Skeletal muscle tissue (tissue), 4 donors: ENCODE measurements around the gene DNAH2. TPM values are rescaled to one million over a fixed set of nuclear protein-coding genes. Genes with fewer than 3 reads are reported as not detected.

ENCODE experiments used
- H3K27ac ChIP-seq: one replicate; pipeline ENCODE4 v1.7.0; 2013; ENCODE audit warnings: mild to moderate bottlenecking, low read depth, low read length, inconsistent platforms
- H3K27me3 ChIP-seq, 3 donors: one replicate each; pipeline ENCODE4 v1.7.0; 2013; ENCODE audit warnings: low read length in 3 of 3; ENCODE audit not compliant: control insufficient read depth in 3 of 3, insufficient read depth in 3 of 3
- H3K36me3 ChIP-seq, 3 donors: one replicate each; pipeline ENCODE4 v1.7.0; 2013; ENCODE audit warnings: low read length in 3 of 3; ENCODE audit not compliant: control insufficient read depth in 3 of 3, insufficient read depth in 3 of 3
- H3K4me1 ChIP-seq, 3 donors: one replicate each; pipeline ENCODE4 v1.7.0; 2013; ENCODE audit warnings: low read length in 3 of 3, mild to moderate bottlenecking in 3 of 3; ENCODE audit not compliant: control insufficient read depth in 3 of 3, insufficient read depth in 3 of 3
- H3K4me3 ChIP-seq, 3 donors: one replicate each; pipeline ENCODE4 v1.7.0; 2013; ENCODE audit warnings: low read length in 3 of 3
- H3K9ac ChIP-seq, 3 donors: one replicate each; pipeline ENCODE4 v1.7.0; 2013; ENCODE audit warnings: low read length in 3 of 3, mild to moderate bottlenecking in 3 of 3, moderate library complexity in 2 of 3, low read depth in 1 of 3
- H3K9me3 ChIP-seq, 3 donors: one replicate each; pipeline ENCODE4 v1.7.0; 2013; ENCODE audit warnings: low read length in 3 of 3; ENCODE audit not compliant: control insufficient read depth in 3 of 3
- total RNA-seq: library from RNA; depleted of rRNA; stranded (reverse); fragments of >200 nt; gene quantifications from one replicate; pipeline ENCODE4 v1.2.3, GENCODE V29; 2014
- donor health status: Osteomylitis.

The DNAH2 gene
- total RNA-seq, 1 donor from 2014 or later: 0.52 TPM

DNA sequence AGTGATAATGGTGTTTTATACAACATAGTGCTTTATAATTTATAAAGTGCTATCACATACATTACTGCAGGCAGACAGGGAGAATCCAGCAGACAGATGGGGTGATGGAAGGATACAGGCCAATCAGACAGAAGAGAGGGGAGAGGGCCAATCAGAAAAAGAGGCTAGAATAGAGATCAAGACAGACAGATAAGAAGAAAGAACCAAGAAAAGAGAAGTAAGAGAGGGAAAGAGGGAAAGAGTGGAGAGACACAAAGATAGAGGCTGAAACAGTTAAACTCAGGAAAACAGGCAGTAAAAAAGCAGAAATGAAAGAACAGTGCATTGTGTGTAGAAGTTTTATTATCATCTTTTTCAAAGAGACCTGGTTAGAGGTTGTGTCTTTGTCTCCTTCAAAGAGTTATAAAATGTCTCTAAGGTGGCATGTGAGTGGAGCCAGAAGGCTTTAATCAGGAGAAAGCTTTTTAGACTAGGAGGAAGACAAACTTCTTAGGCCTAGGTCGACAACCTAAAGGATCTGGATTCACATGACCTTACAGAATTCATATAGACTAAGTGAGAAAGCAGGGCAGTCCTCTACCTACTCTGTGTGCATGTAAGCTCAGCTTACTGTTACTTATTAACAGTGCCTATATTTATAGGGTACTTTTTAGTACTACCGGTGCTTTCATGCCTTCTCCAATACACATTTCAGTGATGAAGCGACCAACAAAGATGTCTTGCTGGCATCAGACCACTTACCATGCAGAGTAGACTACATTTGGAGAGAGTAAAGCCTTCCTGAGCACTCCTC, 162.7 kb downstream of the DNAH2 start:
- Histone ChIP-seq H3K27ac (no peak overlapping the region), H3K27me3 (peaks cover 0 to 16% (median 11%) of the 10 kb centered on the region in 3 donors), H3K4me3 (no peak overlapping the region), H3K36me3 (peaks cover 0 to 3% (median 0%) of the 10 kb centered on the region in 3 donors), H3K9me3 (no peaks in the 10 kb centered on the region), H3K4me1 (no peaks in the 10 kb centered on the region), H3K9ac (no peak overlapping the region)

DNA sequence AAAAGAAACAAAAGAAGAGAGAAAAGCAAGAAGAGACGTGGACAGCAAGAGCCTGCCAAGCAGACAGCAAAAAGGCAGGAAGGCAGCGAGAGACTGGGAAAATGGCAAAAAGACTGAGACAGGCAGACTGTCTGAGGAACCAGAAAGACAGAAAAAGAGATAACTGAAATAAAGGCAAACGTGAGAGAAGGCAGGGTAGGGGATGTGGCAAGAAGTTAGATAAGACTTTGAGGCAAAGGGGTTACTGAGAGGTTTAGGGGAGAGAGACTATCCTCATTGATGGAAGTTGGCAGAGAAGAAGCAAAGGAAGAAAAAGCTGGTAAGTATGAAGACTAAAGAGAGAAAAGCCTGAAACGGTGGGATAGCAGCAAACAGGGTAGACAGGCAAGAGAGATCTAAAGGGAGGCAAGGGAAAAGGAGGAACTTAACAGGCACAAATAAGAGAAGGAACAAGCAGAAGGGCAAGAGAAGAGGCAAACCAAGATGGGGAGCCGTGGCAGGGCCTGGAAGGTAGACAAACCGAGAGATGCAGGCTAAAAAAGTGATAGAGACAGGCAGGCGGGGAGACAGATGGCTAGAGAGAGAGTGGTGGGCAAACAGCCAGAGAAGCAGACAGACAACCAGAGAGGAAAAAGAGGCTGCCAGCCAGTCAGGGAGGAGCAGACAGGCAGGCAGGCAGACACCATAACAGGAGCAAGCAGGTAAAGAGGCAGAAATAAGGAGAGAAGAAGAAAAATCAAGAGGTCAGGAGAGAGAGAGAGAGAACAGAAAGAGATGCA, 163.9 kb downstream of the DNAH2 start:
- no peak overlapping the region for H3K9ac ChIP-seq
- no peaks in the 10 kb centered on the region for H3K9me3 ChIP-seq
- H3K4me1 ChIP-seq: peaks cover 10% of the 10 kb centered on the region in 3 donors
- H3K27ac ChIP-seq: no peak overlapping the region
- H3K4me3 ChIP-seq: no peak overlapping the region
- peaks cover 0 to 3% (median 0%) of the 10 kb centered on the region in 3 donors for H3K36me3 ChIP-seq
- H3K27me3 ChIP-seq: peaks cover 0 to 25% (median 22%) of the 10 kb centered on the region in 3 donors

DNA sequence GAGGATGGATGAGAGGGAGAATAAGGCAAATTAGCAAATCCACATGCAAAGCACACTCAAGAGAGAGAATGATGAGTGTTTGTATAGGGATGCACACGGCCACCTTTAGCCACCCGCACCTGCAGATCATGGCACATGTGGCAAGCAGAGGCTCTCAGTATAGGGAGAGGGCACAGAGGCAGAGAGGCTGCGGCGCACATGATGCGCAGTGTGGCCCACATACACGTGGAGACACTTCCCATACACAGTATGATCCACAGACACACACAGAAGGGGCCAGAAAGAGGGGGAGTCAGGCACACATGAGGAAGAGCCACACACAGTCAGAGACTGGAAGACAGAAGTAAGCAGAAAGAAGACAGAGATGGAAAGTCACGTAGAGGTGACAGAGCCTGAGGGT, 164.5 kb downstream of the DNAH2 start:
- Histone ChIP-seq H3K27ac (no peak overlapping the region), H3K36me3 (peaks cover 0 to 3% (median 0%) of the 10 kb centered on the region in 3 donors), H3K4me3 (no peak overlapping the region), H3K27me3 (peaks cover 0 to 28% (median 25%) of the 10 kb centered on the region in 3 donors), H3K4me1 (peaks cover 16% of the 10 kb centered on the region in 3 donors), H3K9me3 (no peaks in the 10 kb centered on the region), H3K9ac (no peak overlapping the region)

DNA sequence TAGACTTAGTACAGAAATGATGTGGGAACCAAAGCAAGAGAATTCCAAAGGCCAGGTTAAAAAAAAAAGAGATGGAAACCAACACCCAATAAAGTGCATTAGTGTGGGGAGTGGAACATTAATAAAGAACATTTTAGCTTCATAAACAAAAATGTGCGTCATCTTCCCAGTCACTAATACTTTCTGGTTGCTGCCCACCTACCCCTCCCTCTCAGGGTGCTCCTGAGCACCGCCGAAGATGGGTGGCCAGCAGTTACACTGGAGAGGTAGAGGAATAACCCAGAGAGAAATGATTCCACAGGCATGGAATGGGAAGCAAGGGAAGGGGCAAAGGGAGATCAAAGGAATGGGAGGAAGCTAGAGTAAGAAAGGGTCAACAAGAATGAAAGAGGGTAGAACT, 165.1 kb downstream of the DNAH2 start:
- Histone ChIP-seq H3K4me3 (no peak overlapping the region), H3K27ac (no peak overlapping the region), H3K9me3 (no peaks in the 10 kb centered on the region), H3K36me3 (peaks cover 0 to 3% (median 0%) of the 10 kb centered on the region in 3 donors), H3K9ac (no peak overlapping the region), H3K4me1 (peaks cover 21 to 22% (median 21%) of the 10 kb centered on the region in 3 donors), H3K27me3 (peaks cover 0 to 31% (median 25%) of the 10 kb centered on the region in 3 donors)

Other genes with a start within 250 kb of the DNAH2 start
- gene ZBTB4, start 238.1 kb upstream of the DNAH2 start, total RNA-seq: 10.4 TPM
- not detected for gene SLC35G6, start 236.3 kb upstream of the DNAH2 start, total RNA-seq
- 91.3 TPM for gene POLR2A, start 233.4 kb upstream of the DNAH2 start, total RNA-seq
- gene TNFSF12, start 168.7 kb upstream of the DNAH2 start, total RNA-seq: 4.7 TPM
- gene TNFSF13, start 159.0 kb upstream of the DNAH2 start, total RNA-seq: 2.1 TPM
- gene SENP3, start 155.8 kb upstream of the DNAH2 start, total RNA-seq: 31.3 TPM
- gene CD68, start 138.1 kb upstream of the DNAH2 start, total RNA-seq: 4.2 TPM
- gene MPDU1, start 133.9 kb upstream of the DNAH2 start, total RNA-seq: 26.1 TPM
- not detected for gene SOX15, start 127.7 kb upstream of the DNAH2 start, total RNA-seq
- gene FXR2, start 102.8 kb upstream of the DNAH2 start, total RNA-seq: 42.3 TPM
- 41.2 TPM for gene SAT2, start 89.9 kb upstream of the DNAH2 start, total RNA-seq
- not detected for gene SHBG, start 87.6 kb upstream of the DNAH2 start, total RNA-seq
- 1.6 TPM for gene ATP1B2, start 66.8 kb upstream of the DNAH2 start, total RNA-seq
- gene TP53, start 30.3 kb upstream of the DNAH2 start, total RNA-seq: 13.6 TPM
- gene WRAP53, start 29.3 kb upstream of the DNAH2 start, total RNA-seq: 7.3 TPM
- 1.0 TPM for gene EFNB3, start 12.5 kb upstream of the DNAH2 start, total RNA-seq
- 2.6 TPM for gene KDM6B, start 116.5 kb downstream of the DNAH2 start, total RNA-seq
- 7.3 TPM for gene TMEM88, start 137.3 kb downstream of the DNAH2 start, total RNA-seq
- gene NAA38, start 139.8 kb downstream of the DNAH2 start, total RNA-seq: 50.1 TPM
- 3.7 TPM for gene CYB5D1, start 140.3 kb downstream of the DNAH2 start, total RNA-seq
- gene CHD3, start 171.0 kb downstream of the DNAH2 start, total RNA-seq: 76.2 TPM
- 2.6 TPM for gene RNF227, start 198.5 kb downstream of the DNAH2 start, total RNA-seq
- 0.52 TPM for gene KCNAB3, start 212.1 kb downstream of the DNAH2 start, total RNA-seq
- 17.2 TPM for gene TRAPPC1, start 214.2 kb downstream of the DNAH2 start, total RNA-seq
- 9.9 TPM for gene CNTROB, start 214.5 kb downstream of the DNAH2 start, total RNA-seq